ENCODE data around the gene FAM234B. TPM values are rescaled to one million over a fixed set of nuclear protein-coding genes. Genes with fewer than 3 reads are reported as not detected.

FAM234B gene
- total and polyA plus RNA-seq, 2 experiments from 2014 or later = 9.5 to 21.1 TPM

- TF ChIP-seq ZNF462 (CRISPR knock-in tag; IDR thresholded peaks at IDR 0.05) (no peak), CTCF (conservative IDR thresholded peaks at IDR 0.05; ENCODE audit: low read depth in 2 of 2) (no peak), EZH2phosphoT487 (IDR thresholded peaks at IDR 0.05; ENCODE audit: unreplicated experiment) (no peak), ZNF114 (CRISPR knock-in tag; IDR thresholded peaks at IDR 0.05) (no peak)
These were observed 722 bp downstream of the FAM234B start (continued) for GRCh38 chr12:13044906-13045299.

DNA sequence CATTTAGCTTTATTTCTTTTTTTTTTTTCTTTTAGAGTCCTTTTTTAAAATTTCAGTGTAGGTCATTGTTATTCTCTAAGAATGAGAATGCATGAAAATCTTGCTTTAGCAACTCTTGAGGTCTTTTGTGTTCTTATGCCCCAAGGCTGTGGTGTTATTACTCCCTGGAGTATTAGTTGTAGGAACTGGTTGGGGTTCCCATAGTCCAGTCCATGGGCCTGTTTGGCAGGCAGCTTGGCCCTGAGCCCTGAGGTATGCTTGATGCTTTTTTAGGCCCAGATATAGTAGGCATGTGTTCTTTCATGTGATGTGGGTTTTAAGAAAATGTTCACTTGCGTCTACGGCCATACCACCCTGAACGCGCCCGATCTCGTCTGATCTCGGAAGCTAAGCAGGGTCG, 1.6 kb downstream of the FAM234B start:
- Histone ChIP-seq H3K79me2 (replicated peaks; ENCODE audit: insufficient read depth) (peaks cover 44% of the 10 kb centered on the region), H3K4me2 (peak overlapping the region; percentile 90), H4K20me1 (replicated peaks; ENCODE audit: insufficient read depth) (no peaks in the 10 kb centered on the region; the same call in 1 of the 2 replicates), H3K27ac (ENCODE audit: low read depth) (no peak overlapping the region), H3K4me1 (ENCODE audit: insufficient read depth) (peaks cover 18% of the 10 kb centered on the region), H3K9me2 (ENCODE audit: insufficient read depth) (no peaks in the 10 kb centered on the region), H3F3A (replicated peaks; ENCODE audit: low read depth) (no peaks in the 10 kb centered on the region), H2AFZ (no peak overlapping the region), H3K4me3 (0 out of 2 replicates have a peak overlapping the region, but pooled peaks have one; percentile 90), H3K27me3 (ENCODE audit: insufficient read depth) (peaks cover 11% of the 10 kb centered on the region), H3K36me3 (ENCODE audit: insufficient read depth) (no peaks in the 10 kb centered on the region)
- Mint-ChIP-seq H3K27me3 (ENCODE audit: insufficient read depth, low read depth, poor library complexity) (peaks cover 7% of the 10 kb centered on the region), H3K4me1 (peaks cover 47% of the 10 kb centered on the region), H3K4me3 (peak overlapping the region; percentile 87), H3K36me3 (ENCODE audit: low read depth) (no peaks in the 10 kb centered on the region), H3K9me3 (no peaks in the 10 kb centered on the region), H3K27ac (no peak overlapping the region)
- DNase-seq (ENCODE audit: low spot score) (no peak), ATAC-seq (no peak)
- TF ChIP-seq REST (IDR thresholded peaks at IDR 0.05; ENCODE audit: unreplicated experiment) = no peak
- no peak for TF ChIP-seq ZNF114 (CRISPR knock-in tag; IDR thresholded peaks at IDR 0.05)
- TF ChIP-seq CREB1 (CRISPR knock-in tag; IDR thresholded peaks at IDR 0.05; ENCODE audit: low read depth) = no peak
- TF ChIP-seq NANOG (IDR thresholded peaks at IDR 0.05; ENCODE audit: borderline replicate concordance) = no peak
- no peak for TF ChIP-seq JUNB (IDR thresholded peaks at IDR 0.05; ENCODE audit: unreplicated experiment)
- TF ChIP-seq EZH2phosphoT487 (IDR thresholded peaks at IDR 0.05; ENCODE audit: unreplicated experiment) = no peak
- TF ChIP-seq ETS1 (IDR thresholded peaks at IDR 0.05) = no peak
- TF ChIP-seq EZH2 (IDR thresholded peaks at IDR 0.05; ENCODE audit: low read depth, unreplicated experiment) = no peak

Data from GM23338 (cell line).